Measurements from ENCODE around the gene CDC45.

Gene CDC45

GRCh38 chr22:19499236-19499879 lies 19.6 kb downstream of the CDC45 start:
- Histone ChIP-seq H3K9me3 (ENCODE audit: insufficient read depth, low read depth, low read length) (no peaks in the 10 kb centered on the region), H4K20me1 (ENCODE audit: insufficient read depth, low read length, poor library complexity, severe bottlenecking) (no peaks in the 10 kb centered on the region), H3F3A (ENCODE audit: low read depth) (no peaks in the 10 kb centered on the region), H3K4me1 (ENCODE audit: insufficient read depth, low read length, poor library complexity, severe bottlenecking) (peaks cover 13% of the 10 kb centered on the region), H3K27me3 (ENCODE audit: insufficient read depth, low read length, poor library complexity, severe bottlenecking) (no peaks in the 10 kb centered on the region), H3K4me2 (ENCODE audit: low read depth, low read length, poor library complexity, severe bottlenecking) (no peak overlapping the region), H3K9ac (ENCODE audit: low read depth, low read length, poor library complexity, severe bottlenecking) (no peak overlapping the region), H3K79me2 (ENCODE audit: insufficient read depth, low read length) (no peaks in the 10 kb centered on the region), H3K4me3 (ENCODE audit: low read length, poor library complexity, severe bottlenecking) (no peak overlapping the region), H3K36me3 (ENCODE audit: insufficient read depth, low read length) (peaks cover 57% of the 10 kb centered on the region; the same call in 1 of the 2 replicates), H3K9me2 (replicated peaks; ENCODE audit: low read depth, low read length) (no peaks in the 10 kb centered on the region), H2AFZ (ENCODE audit: low read length) (no peak overlapping the region)
- TF ChIP-seq CTCF (conservative IDR thresholded peaks at IDR 0.05; ENCODE audit: low read length) (no peak), EZH2phosphoT487 (IDR thresholded peaks at IDR 0.05; ENCODE audit: borderline replicate concordance) (no peak)

- Histone ChIP-seq H3K36me3 (ENCODE audit: insufficient read depth, low read length) (peaks cover 52% of the 10 kb centered on the region; the same call in 1 of the 2 replicates), H3K9ac (ENCODE audit: low read depth, low read length, poor library complexity, severe bottlenecking) (no peak overlapping the region), H3K27me3 (ENCODE audit: insufficient read depth, low read length, poor library complexity, severe bottlenecking) (no peaks in the 10 kb centered on the region), H2AFZ (ENCODE audit: low read length) (no peak overlapping the region), H3K79me2 (ENCODE audit: insufficient read depth, low read length) (no peaks in the 10 kb centered on the region), H3K4me1 (ENCODE audit: insufficient read depth, low read length, poor library complexity, severe bottlenecking) (peaks cover 17% of the 10 kb centered on the region), H3F3A (ENCODE audit: low read depth) (no peaks in the 10 kb centered on the region), H3K4me3 (ENCODE audit: low read length, poor library complexity, severe bottlenecking) (no peak overlapping the region), H3K9me3 (ENCODE audit: insufficient read depth, low read depth, low read length) (no peaks in the 10 kb centered on the region), H3K4me2 (ENCODE audit: low read depth, low read length, poor library complexity, severe bottlenecking) (no peak overlapping the region), H4K20me1 (ENCODE audit: insufficient read depth, low read length, poor library complexity, severe bottlenecking) (no peaks in the 10 kb centered on the region), H3K9me2 (replicated peaks; ENCODE audit: low read depth, low read length) (no peaks in the 10 kb centered on the region)
- TF ChIP-seq EZH2phosphoT487 (IDR thresholded peaks at IDR 0.05; ENCODE audit: borderline replicate concordance) (no peak), CTCF (conservative IDR thresholded peaks at IDR 0.05; ENCODE audit: low read length) (no peak)
Measured at GRCh38 chr22:19499880-19500242, 20.1 kb downstream of the CDC45 start.

GRCh38 chr22:19501897-19502447 lies 22.3 kb downstream of the CDC45 start:
- Histone ChIP-seq H3K4me3 (ENCODE audit: low read length, poor library complexity, severe bottlenecking) (no peak overlapping the region), H3K27me3 (ENCODE audit: insufficient read depth, low read length, poor library complexity, severe bottlenecking) (no peaks in the 10 kb centered on the region), H4K20me1 (ENCODE audit: insufficient read depth, low read length, poor library complexity, severe bottlenecking) (no peaks in the 10 kb centered on the region)

More at GRCh38 chr22:19501897-19502447, 22.3 kb downstream of the CDC45 start:
- H3K36me3 ChIP-seq (ENCODE audit: insufficient read depth, low read length), result peaks cover 34% of the 10 kb centered on the region; the same call in 1 of the 2 replicates
- no peaks in the 10 kb centered on the region for H3K9me2 ChIP-seq (replicated peaks; ENCODE audit: low read depth, low read length)
- no peak overlapping the region for H3K4me2 ChIP-seq (ENCODE audit: low read depth, low read length, poor library complexity, severe bottlenecking)
- no peak overlapping the region for H2AFZ ChIP-seq (ENCODE audit: low read length)
- no peaks in the 10 kb centered on the region for H3F3A ChIP-seq (ENCODE audit: low read depth)
- H3K9me3 ChIP-seq (ENCODE audit: insufficient read depth, low read depth, low read length), result no peaks in the 10 kb centered on the region
- no peak overlapping the region for H3K9ac ChIP-seq (ENCODE audit: low read depth, low read length, poor library complexity, severe bottlenecking)
- peaks cover 32% of the 10 kb centered on the region for H3K4me1 ChIP-seq (ENCODE audit: insufficient read depth, low read length, poor library complexity, severe bottlenecking)
- TF ChIP-seq EZH2phosphoT487 (IDR thresholded peaks at IDR 0.05; ENCODE audit: borderline replicate concordance) (no peak), CTCF (conservative IDR thresholded peaks at IDR 0.05; ENCODE audit: low read length) (no peak)
- no peaks in the 10 kb centered on the region for H3K79me2 ChIP-seq (ENCODE audit: insufficient read depth, low read length)
